Measurements from ENCODE around the gene CHSY1.

CHSY1 gene

DNA sequence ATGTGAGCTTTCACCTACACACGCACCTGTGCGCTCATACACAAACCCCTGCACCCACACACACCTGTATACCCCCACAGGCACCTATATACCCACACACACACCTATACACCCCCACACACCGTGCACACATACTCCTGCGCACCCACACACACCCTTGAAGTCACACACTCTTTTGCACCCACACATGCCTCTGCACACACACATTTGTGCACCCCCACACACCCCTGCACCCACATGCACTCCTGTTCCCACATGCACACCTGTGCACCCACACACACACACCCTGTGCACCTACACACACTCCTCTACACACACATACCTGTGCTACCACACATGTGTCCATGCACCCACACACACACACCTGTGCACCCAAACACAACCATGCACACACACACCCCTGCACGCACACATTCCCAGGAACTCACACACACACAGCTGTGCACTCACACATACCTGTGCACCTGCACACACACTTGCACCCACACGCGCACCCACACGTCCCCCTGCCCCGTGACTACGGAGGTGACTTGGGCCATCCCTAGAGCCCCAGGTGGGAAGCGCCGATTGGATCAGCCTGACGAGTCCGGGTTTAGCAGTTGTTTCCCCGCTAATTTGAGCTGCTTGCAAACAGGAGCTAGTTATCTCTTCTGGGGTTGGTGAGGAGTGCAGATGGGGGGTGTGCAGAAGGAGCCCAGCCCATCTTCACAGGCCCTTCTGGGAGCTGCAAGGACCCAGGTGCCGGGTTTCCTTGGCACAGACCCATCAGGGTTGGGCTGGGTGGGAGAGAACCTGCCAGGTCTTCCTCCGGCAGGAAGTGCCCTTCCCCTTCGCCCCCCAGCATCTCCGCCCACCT, 97.8 kb downstream of the CHSY1 start:
- H3K4me3 ChIP-seq (ENCODE audit: low read length) = no peak overlapping the region
- TF ChIP-seq, protein P1, sequence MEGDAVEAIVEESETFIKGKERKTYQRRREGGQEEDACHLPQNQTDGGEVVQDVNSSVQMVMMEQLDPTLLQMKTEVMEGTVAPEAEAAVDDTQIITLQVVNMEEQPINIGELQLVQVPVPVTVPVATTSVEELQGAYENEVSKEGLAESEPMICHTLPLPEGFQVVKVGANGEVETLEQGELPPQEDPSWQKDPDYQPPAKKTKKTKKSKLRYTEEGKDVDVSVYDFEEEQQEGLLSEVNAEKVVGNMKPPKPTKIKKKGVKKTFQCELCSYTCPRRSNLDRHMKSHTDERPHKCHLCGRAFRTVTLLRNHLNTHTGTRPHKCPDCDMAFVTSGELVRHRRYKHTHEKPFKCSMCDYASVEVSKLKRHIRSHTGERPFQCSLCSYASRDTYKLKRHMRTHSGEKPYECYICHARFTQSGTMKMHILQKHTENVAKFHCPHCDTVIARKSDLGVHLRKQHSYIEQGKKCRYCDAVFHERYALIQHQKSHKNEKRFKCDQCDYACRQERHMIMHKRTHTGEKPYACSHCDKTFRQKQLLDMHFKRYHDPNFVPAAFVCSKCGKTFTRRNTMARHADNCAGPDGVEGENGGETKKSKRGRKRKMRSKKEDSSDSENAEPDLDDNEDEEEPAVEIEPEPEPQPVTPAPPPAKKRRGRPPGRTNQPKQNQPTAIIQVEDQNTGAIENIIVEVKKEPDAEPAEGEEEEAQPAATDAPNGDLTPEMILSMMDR (IDR thresholded peaks at IDR 0.05; ENCODE audit: insufficient read depth, low read depth, low read length, missing control alignments) = no peak
- no peak for DNase-seq (ENCODE audit: low read depth)

GRCh38 chr15:101152914-101153313, 98.9 kb downstream of the CHSY1 start:
- TF ChIP-seq, protein P1 (IDR thresholded peaks at IDR 0.05; ENCODE audit: insufficient read depth, low read depth, low read length, missing control alignments) = peak; percentile 22
- DNase-seq (ENCODE audit: low read depth) = no peak
- H3K4me3 ChIP-seq (ENCODE audit: low read length) = no peak overlapping the region

- TF ChIP-seq, protein P1 (IDR thresholded peaks at IDR 0.05; ENCODE audit: insufficient read depth, low read depth, low read length, missing control alignments) = no peak
- H3K4me3 ChIP-seq (ENCODE audit: low read length) = no peak overlapping the region
- DNase-seq (ENCODE audit: low read depth) = peak; percentile 47
Observed at GRCh38 chr15:101151288-101151687, 100.6 kb downstream of the CHSY1 start.

- DNase-seq (ENCODE audit: low read depth) = no peak
- no peak overlapping the region for H3K4me3 ChIP-seq (ENCODE audit: low read length)
- TF ChIP-seq, protein P1 (IDR thresholded peaks at IDR 0.05; ENCODE audit: insufficient read depth, low read depth, low read length, missing control alignments) = no peak
Observed at GRCh38 chr15:101150723-101151040, 101.2 kb downstream of the CHSY1 start.

- TF ChIP-seq, protein P1 (IDR thresholded peaks at IDR 0.05; ENCODE audit: insufficient read depth, low read depth, low read length, missing control alignments) = no peak
- no peak for DNase-seq (ENCODE audit: low read depth)
- no peak overlapping the region for H3K4me3 ChIP-seq (ENCODE audit: low read length)
Observed at GRCh38 chr15:101149864-101150722, 101.8 kb downstream of the CHSY1 start.

GRCh38 chr15:101148881-101149664, 102.8 kb downstream of the CHSY1 start:
- H3K4me3 ChIP-seq (ENCODE audit: low read length) = no peak overlapping the region
- TF ChIP-seq, protein P1 (IDR thresholded peaks at IDR 0.05; ENCODE audit: insufficient read depth, low read depth, low read length, missing control alignments) = no peak
- DNase-seq (ENCODE audit: low read depth) = no peak
